CD4-positive, alpha-beta T cell treated with Interleukin-15 for 1 hour (primary cell): ENCODE measurements around the gene PLEKHB2.
"Not testable (repeated sequence)": the region's sequence is repeated elsewhere in the genome, so short reads cannot be mapped to it uniquely, and the experiment has no call there.

Experiments
- DNase-seq: peaks from one replicate; pipeline ENCODE4 v3.0.0-alpha.2; 2020

The PLEKHB2 gene

GRCh38 chr2:131105156-131105949 lies at the start of gene PLEKHB2:
TSS of gene PLEKHB2 (plus strand) at chr2:131105336. CDS start at chr2:131120942, 15,606 bp downstream.
- peak; percentile 94 for DNase-seq

- DNase-seq, result no peak
Observed at GRCh38 chr2:131056204-131056931, 48.8 kb upstream of the PLEKHB2 start.

- DNase-seq, result no peak
Observed at GRCh38 chr2:131056932-131057287, 48.2 kb upstream of the PLEKHB2 start.

DNA sequence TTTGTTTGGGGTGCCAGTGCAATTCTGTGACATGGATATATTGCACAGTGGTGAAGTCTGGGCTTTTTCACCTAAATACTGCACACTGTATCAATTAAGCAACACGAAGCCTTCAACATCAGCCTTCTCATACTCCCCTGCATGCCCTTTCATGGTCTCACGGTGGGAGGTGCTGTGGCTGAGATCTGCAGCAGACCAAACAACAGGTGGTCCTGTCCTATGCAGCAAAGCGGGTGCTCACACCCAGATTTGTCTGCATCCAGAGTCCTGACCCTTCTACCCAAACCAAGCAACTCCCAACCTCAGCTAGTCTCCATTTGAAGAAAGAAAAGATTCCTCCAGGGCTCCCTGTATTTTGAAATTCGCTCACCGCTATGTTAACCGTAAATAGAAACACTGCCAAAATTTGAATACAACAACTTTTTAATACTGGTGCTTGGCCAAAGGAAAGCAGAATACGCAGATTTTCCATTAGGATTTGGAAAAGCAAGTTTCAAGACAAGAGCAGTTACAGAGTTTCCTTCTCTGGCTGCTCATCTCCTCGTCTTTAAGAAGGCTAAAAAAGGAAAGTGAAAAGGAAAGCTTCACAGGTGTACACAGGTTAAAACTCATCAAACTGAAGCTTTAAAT lies 46.8 kb upstream of the PLEKHB2 start:
- no peak for DNase-seq

GRCh38 chr2:131058920-131059319 lies 46.2 kb upstream of the PLEKHB2 start:
- DNase-seq, result no peak

DNA sequence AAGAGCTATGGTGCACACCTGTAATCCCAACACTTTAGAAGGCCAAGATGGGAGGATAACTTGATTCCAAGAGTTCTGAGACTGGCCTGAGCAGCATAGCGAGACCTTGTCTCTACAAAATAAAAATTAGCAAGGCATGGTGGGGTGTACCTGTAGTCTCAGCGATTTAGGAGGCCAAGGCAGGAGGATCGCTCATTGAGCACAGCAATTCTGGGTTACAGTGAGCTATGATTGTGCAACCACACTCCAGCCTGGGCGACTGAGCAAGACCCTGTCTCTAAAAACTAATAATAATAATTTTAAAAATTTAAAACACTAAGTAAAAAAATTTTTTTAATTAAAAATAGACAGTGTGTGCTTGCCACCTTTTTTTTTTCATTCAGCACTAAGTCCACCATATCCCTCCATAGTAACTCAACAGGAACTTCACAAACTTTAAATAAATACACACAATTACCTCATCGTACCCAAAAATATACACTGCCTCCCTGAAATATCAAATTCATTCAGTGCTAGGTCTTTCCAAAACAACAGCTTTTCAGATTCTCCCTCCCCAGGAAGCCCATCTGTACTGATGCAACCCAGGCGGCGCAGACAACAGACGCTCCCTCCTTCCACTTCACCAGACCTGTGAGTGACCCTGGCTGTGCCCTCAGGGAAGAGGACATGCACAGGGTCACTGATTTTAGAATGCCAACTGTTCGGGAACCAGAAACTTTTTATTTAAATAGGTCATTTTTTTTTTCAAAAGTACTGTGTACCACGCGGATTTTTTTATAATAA lies 41.4 kb upstream of the PLEKHB2 start:
- no peak for DNase-seq

GRCh38 chr2:131064589-131065512 lies 40.3 kb upstream of the PLEKHB2 start:
- DNase-seq, result no peak

DNA sequence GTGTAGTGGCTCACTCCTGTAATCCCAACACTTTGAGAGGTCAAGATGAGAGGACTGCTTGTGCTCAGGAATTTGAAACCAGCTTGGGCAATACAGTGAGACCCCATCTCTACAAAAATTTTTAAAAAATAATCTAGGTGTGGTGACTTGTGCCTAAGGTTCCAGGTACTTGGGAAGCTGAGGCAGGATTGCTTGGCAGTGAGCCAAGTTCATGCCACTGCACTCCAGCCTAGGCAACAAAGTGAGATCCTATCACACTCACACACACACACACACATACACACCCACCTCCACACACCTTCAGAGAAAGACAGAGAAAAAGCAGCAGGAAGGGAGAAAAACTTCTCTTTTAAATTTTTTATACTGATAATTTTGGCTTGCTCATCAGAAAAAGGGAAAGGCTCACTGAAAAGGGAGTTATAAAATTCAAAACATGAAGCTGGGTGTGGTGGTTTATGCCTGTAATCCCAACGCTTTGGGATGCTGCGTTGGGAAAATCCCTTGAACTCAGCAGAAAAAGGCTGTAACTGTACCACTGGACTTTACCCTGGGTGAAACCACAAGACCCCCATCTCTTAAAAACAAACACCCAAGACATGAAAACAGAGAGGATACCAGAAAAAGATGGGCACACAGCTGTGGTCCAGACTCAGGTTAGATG lies 37.5 kb upstream of the PLEKHB2 start:
- no peak for DNase-seq

- not testable (repeated sequence) for DNase-seq
Observed at GRCh38 chr2:131068172-131068571, 37.0 kb upstream of the PLEKHB2 start.

- not testable (repeated sequence) for DNase-seq
Observed at GRCh38 chr2:131075578-131075977, 29.6 kb upstream of the PLEKHB2 start.

DNA sequence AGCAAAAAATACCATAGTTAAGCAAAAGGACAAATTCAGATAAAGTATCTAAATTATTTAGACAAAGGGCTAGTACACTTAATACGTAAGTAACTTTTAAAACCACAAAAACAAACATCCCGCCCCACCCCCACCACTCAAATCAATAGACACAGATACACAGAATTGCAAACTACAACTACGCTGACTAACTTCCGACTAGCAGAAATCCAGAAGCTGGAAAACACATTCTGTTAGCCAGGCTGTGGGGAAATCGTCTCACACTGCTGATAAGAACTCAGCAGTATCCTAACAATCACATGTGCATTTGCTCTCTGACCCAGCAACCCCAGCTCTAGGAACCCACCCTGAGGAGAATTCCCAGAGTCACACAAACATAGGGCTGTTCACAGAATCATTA lies 28.4 kb upstream of the PLEKHB2 start:
- no peak for DNase-seq

GRCh38 chr2:131077182-131077846 lies 27.8 kb upstream of the PLEKHB2 start:
- no peak for DNase-seq

DNA sequence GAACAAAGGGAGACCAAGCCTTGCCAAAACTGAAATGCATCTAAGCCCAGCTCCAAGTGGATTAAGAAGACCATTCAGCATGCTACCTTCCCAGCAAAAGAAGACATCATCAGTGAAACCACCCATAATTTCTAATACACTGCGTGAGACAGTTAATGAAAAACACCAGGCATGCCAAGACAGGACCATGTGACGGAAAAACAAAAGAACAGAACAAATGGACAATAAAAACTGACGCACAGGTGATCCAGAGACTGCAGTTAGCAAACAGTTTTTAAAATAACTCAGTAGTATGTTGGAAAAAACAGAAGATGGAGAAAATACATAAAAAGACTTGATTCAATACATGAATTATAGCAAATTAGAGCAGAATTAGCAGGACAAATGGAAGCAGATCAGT lies 27.2 kb upstream of the PLEKHB2 start:
- DNase-seq, result no peak

DNA sequence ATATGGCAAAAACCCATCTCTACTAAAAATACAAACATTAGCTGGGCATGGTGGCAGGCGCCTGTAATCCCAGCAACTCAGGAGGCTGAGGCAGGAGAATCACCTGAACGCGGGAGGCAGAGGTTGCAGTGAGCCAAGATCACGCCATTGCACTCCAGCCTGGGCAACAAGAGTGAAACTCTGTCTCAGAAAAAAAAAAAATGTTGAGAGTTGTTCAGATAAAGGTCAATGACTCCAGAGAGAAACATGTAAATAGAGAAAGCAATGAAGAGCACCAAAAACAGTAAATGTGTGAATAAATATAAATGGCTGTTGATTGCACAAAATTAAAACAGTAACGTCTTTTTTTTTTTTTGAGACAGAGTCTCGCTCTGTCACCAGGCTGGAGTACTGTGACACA lies 25.2 kb upstream of the PLEKHB2 start:
- DNase-seq, result not testable (repeated sequence)

- no peak for DNase-seq
Observed at GRCh38 chr2:131081190-131081589, 23.9 kb upstream of the PLEKHB2 start.

DNA sequence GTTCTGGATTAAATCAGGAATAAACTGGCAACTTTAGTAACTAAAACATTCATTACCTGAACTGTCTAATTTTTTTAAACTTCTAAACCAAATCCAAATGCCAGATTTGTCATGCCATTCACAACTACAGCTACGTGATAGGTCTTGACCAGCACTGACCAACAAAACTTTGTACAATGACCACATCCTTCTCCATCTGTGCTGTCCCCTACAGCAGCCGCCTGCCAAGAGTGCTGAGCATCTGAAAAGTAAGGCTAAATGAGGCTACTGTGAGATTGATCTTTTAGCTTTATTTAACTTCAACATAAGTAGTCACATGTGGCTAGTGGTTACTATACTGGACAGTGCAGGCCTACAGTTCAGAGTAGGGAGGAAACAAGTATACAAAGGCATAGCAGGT lies 19.5 kb upstream of the PLEKHB2 start:
- no peak for DNase-seq

DNA sequence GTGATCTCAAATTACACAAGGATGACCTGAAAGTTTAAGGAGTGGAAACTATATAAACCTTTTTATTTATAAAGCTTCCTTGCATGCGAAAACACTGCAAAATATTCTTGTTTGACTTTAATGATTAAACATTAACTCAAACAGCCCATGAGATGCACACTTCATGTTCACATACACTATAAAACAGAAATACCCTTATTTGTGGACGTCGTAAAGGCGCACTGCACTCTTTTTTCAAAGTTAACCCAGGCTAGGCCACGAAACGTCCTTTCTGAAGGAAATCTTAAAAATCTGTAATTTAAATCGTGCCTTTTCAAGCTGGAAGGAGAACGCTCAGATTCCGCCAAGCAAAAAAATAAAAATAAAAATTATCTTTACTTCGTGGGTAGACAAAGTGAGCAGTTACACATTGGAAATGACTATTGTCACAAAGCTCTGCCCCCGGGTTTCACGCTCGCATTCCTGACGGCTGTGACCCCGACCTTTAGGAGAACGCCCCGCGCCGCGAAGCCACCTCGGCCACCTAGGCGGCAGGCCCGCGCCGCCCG lies 12.6 kb upstream of the PLEKHB2 start:
- DNase-seq, result no peak

DNA sequence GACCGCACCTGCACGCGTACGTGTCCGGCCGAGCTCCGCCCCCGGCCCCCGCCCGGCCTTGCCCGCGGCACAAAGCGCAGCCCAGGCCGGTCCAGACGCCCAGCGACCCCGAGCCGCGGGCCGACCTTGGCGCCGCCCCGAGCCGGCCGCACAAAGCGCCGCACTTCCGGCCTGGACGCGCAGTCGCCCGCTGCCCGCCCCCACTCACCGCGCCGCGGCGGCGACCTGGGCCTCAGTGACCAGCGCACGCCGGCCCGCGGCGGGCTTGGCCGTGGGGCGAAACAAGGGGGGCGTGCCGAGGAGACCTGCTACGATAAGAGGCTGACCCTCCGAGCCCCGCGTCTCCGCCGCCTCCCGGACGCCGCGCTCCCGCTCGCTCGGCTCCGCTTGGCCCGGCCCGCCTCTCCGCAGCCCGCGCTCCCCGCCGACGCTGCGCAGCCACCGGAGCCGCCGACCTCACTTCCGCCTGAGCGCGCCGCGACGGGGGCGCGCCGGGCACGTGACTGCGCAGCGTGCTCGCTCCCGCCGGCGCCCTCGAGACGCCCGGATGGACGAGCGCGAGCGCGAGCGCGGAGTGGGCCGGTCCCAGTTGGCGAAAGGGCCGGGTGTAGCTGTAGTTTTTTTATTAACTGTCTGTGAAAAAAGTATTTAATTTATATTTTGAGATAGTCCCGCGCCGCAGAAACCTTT lies 12.0 kb upstream of the PLEKHB2 start, which contains the start of gene FAM168B:
TSS of gene FAM168B (minus strand) at position 455 of the 690 bp plus-strand sequence. CDS start 10,814 bp downstream, outside the sequence.
- DNase-seq, result peak; percentile 87

GRCh38 chr2:131093696-131094462 lies 11.3 kb upstream of the PLEKHB2 start:
- DNase-seq, result no peak
